HL-60 (cell line): ENCODE data around the gene RYK.

Source experiments
- GABPA ChIP-seq: IDR thresholded peaks from 2 replicates; pipeline ENCODE4 v1.6.1; 2012; ENCODE audit warnings: low read depth
- POLR2AphosphoS5 ChIP-seq: IDR thresholded peaks from 2 replicates; pipeline ENCODE4 v1.6.1; 2012; ENCODE audit warnings: low read depth
- TF ChIP-seq, protein P1 (sequence below): IDR thresholded peaks from one replicate; pipeline ENCODE4 v1.5.1; 2011; ENCODE audit warnings: low read length, control low read depth, inconsistent platforms; ENCODE audit not compliant: insufficient read depth
- TF ChIP-seq, protein P2 (sequence below): IDR thresholded peaks from 2 replicates; pipeline ENCODE4 v1.6.1; 2012; ENCODE audit warnings: low read depth; ENCODE audit not compliant: insufficient replicate concordance

DNA sequence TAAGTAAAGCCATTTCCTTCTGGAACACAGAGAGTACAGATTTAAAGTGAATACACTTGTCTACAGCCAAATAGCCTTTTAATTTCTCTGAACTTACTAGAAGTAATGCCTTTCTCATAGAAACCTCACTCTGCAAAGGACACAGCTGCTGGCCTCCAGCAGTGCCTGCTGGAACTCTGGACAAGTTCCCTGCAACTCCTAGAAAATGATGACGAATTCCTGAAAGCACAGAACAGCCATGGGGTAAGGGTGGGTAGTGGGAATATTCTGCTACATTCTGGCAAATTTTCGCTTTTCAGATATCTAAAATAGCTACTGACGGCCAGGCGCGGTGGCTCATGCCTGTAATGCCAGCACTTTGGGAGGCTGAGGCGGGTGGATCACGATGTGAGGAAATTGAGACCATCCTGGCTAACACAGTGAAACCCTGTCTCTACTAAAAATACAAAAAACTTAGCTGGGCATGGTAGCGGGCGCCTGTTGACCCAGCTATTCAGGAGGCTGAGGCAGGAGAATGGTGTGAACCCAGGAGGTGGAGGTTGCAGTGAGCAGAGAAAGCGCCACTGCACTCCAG is 34.4 kb downstream of the RYK start:
- TF ChIP-seq, protein P1, sequence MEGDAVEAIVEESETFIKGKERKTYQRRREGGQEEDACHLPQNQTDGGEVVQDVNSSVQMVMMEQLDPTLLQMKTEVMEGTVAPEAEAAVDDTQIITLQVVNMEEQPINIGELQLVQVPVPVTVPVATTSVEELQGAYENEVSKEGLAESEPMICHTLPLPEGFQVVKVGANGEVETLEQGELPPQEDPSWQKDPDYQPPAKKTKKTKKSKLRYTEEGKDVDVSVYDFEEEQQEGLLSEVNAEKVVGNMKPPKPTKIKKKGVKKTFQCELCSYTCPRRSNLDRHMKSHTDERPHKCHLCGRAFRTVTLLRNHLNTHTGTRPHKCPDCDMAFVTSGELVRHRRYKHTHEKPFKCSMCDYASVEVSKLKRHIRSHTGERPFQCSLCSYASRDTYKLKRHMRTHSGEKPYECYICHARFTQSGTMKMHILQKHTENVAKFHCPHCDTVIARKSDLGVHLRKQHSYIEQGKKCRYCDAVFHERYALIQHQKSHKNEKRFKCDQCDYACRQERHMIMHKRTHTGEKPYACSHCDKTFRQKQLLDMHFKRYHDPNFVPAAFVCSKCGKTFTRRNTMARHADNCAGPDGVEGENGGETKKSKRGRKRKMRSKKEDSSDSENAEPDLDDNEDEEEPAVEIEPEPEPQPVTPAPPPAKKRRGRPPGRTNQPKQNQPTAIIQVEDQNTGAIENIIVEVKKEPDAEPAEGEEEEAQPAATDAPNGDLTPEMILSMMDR: no peak
- no peak for TF ChIP-seq GABPA
- TF ChIP-seq, protein P2, sequence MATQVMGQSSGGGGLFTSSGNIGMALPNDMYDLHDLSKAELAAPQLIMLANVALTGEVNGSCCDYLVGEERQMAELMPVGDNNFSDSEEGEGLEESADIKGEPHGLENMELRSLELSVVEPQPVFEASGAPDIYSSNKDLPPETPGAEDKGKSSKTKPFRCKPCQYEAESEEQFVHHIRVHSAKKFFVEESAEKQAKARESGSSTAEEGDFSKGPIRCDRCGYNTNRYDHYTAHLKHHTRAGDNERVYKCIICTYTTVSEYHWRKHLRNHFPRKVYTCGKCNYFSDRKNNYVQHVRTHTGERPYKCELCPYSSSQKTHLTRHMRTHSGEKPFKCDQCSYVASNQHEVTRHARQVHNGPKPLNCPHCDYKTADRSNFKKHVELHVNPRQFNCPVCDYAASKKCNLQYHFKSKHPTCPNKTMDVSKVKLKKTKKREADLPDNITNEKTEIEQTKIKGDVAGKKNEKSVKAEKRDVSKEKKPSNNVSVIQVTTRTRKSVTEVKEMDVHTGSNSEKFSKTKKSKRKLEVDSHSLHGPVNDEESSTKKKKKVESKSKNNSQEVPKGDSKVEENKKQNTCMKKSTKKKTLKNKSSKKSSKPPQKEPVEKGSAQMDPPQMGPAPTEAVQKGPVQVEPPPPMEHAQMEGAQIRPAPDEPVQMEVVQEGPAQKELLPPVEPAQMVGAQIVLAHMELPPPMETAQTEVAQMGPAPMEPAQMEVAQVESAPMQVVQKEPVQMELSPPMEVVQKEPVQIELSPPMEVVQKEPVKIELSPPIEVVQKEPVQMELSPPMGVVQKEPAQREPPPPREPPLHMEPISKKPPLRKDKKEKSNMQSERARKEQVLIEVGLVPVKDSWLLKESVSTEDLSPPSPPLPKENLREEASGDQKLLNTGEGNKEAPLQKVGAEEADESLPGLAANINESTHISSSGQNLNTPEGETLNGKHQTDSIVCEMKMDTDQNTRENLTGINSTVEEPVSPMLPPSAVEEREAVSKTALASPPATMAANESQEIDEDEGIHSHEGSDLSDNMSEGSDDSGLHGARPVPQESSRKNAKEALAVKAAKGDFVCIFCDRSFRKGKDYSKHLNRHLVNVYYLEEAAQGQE: no peak
- TF ChIP-seq POLR2AphosphoS5: no peak
